ENCODE data around the gene TEX19. TPM values are rescaled to one million over a fixed set of nuclear protein-coding genes. Genes with fewer than 3 reads are reported as not detected.

The TEX19 gene
- total RNA-seq, 2 experiments from 2014 or later: not detected

- H3K27me3 Mint-ChIP-seq: peaks cover 4% of the 10 kb centered on the region
- POLR2A ChIA-PET: interaction anchor here (0.9 to 9.8 kb wide), 9 partner anchors 16 to 202 kb away, joined by 3 to 120 read pairs (median 5); partner anchors contain the start of genes FOXK2 and SECTM1
- peak within 1 kb of the TSS; percentile 83 for H3K4me3 Mint-ChIP-seq
- H3K27ac Mint-ChIP-seq: peak within 1 kb of the TSS; percentile 65
- peaks cover 28% of the 10 kb centered on the region for H3K4me1 Mint-ChIP-seq
- no peaks in the 10 kb centered on the region for H3K9me3 Mint-ChIP-seq
- peaks cover 2% of the 10 kb centered on the region for H3K36me3 Mint-ChIP-seq (ENCODE audit: low read depth)
- peak; percentile 62 for DNase-seq
- CTCF ChIA-PET: interaction anchor here (1.0 to 2.3 kb wide), 5 partner anchors 13 to 82 kb away, joined by 3 to 32 read pairs (median 6); no protein-coding TSS in a partner anchor
Measured at GRCh38 chr17:82317394-82318168, 41.5 kb upstream of the TEX19 start, which contains the start of gene CD7. CD7 (minus strand) TSS chr17:82317608; CDS start chr17:82317495, 113 bp downstream.

- Mint-ChIP-seq H3K9me3 (no peaks in the 10 kb centered on the region), H3K27me3 (peaks cover 4% of the 10 kb centered on the region), H3K27ac (no peak overlapping the region), H3K4me3 (no peak overlapping the region), H3K4me1 (peaks cover 31% of the 10 kb centered on the region), H3K36me3 (ENCODE audit: low read depth) (peaks cover 2% of the 10 kb centered on the region)
- no peak for DNase-seq
- ChIA-PET CTCF (interaction anchor here (1.0 to 2.3 kb wide), 4 partner anchors 14 to 82 kb away, joined by 4 to 32 read pairs (median 12); no protein-coding TSS in a partner anchor), POLR2A (interaction anchor here (1.4 to 9.8 kb wide), 4 partner anchors 15 to 77 kb away, joined by 5 to 120 read pairs (median 10); partner anchors contain the start of gene SECTM1)
Measured at GRCh38 chr17:82318169-82318498, 40.9 kb upstream of the TEX19 start.

- no peak overlapping the region for H3K27ac Mint-ChIP-seq
- ChIA-PET POLR2A (no interaction called here), CTCF (no interaction called here)
- DNase-seq: no peak
- no peaks in the 10 kb centered on the region for H3K9me3 Mint-ChIP-seq
- H3K4me3 Mint-ChIP-seq: no peak overlapping the region
- peaks cover 4% of the 10 kb centered on the region for H3K27me3 Mint-ChIP-seq
- H3K4me1 Mint-ChIP-seq: peaks cover 29% of the 10 kb centered on the region
- H3K36me3 Mint-ChIP-seq (ENCODE audit: low read depth): peaks cover 2% of the 10 kb centered on the region
Measured at GRCh38 chr17:82318772-82319606, 40.1 kb upstream of the TEX19 start.

GRCh38 chr17:82319619-82320062 is 39.4 kb upstream of the TEX19 start:
- no peak overlapping the region for H3K27ac Mint-ChIP-seq
- H3K27me3 Mint-ChIP-seq: peaks cover 4% of the 10 kb centered on the region
- H3K4me1 Mint-ChIP-seq: peaks cover 31% of the 10 kb centered on the region
- no peak for DNase-seq
- H3K4me3 Mint-ChIP-seq: no peak overlapping the region
- H3K36me3 Mint-ChIP-seq (ENCODE audit: low read depth): peaks cover 2% of the 10 kb centered on the region
- ChIA-PET CTCF (no interaction called here), POLR2A (no interaction called here)
- H3K9me3 Mint-ChIP-seq: no peaks in the 10 kb centered on the region

- Mint-ChIP-seq H3K27me3 (peaks cover 4% of the 10 kb centered on the region), H3K4me1 (peaks cover 36% of the 10 kb centered on the region), H3K36me3 (ENCODE audit: low read depth) (peaks cover 2% of the 10 kb centered on the region), H3K27ac (peak overlapping the region; percentile 21), H3K9me3 (no peaks in the 10 kb centered on the region), H3K4me3 (no peak overlapping the region)
- POLR2A ChIA-PET: interaction anchor here (0.8 to 3.5 kb wide), 3 partner anchors 22 to 82 kb away, joined by 3 to 24 read pairs (median 6); no protein-coding TSS in a partner anchor
- DNase-seq: no peak
- CTCF ChIA-PET: interaction anchor here (0.7 to 3.0 kb wide), 6 partner anchors 19 to 84 kb away, joined by 3 to 28 read pairs (median 8); no protein-coding TSS in a partner anchor
Measured at GRCh38 chr17:82320140-82320840, 38.8 kb upstream of the TEX19 start.

- ChIA-PET CTCF (interaction anchor here (0.6 to 3.0 kb wide), 9 partner anchors 9 to 85 kb away, joined by 3 to 28 read pairs (median 5); no protein-coding TSS in a partner anchor), POLR2A (interaction anchor here (0.8 to 3.5 kb wide), 6 partner anchors 18 to 83 kb away, joined by 3 to 24 read pairs (median 4); no protein-coding TSS in a partner anchor)
- H3K4me3 Mint-ChIP-seq: peak overlapping the region; percentile 64
- H3K9me3 Mint-ChIP-seq: no peaks in the 10 kb centered on the region
- H3K4me1 Mint-ChIP-seq: peaks cover 28% of the 10 kb centered on the region
- H3K27ac Mint-ChIP-seq: peak overlapping the region; percentile 68
- peak; percentile 63 for DNase-seq
- no peaks in the 10 kb centered on the region for H3K27me3 Mint-ChIP-seq
- H3K36me3 Mint-ChIP-seq (ENCODE audit: low read depth): no peaks in the 10 kb centered on the region
Measured at GRCh38 chr17:82320956-82321927, 37.8 kb upstream of the TEX19 start.

GRCh38 chr17:82321947-82322466 is 37.0 kb upstream of the TEX19 start:
- H3K36me3 Mint-ChIP-seq (ENCODE audit: low read depth): no peaks in the 10 kb centered on the region
- peaks cover 22% of the 10 kb centered on the region for H3K4me1 Mint-ChIP-seq
- no peaks in the 10 kb centered on the region for H3K27me3 Mint-ChIP-seq
- no peak for DNase-seq
- H3K4me3 Mint-ChIP-seq: peak overlapping the region; percentile 64
- ChIA-PET CTCF (interaction anchor here (0.8 to 3.0 kb wide), 4 partner anchors 22 to 116 kb away, joined by 3 to 20 read pairs (median 8); no protein-coding TSS in a partner anchor), POLR2A (interaction anchor here (1.0 to 3.5 kb wide), 4 partner anchors 19 to 81 kb away, joined by 3 to 24 read pairs (median 8); no protein-coding TSS in a partner anchor)
- H3K27ac Mint-ChIP-seq: peak overlapping the region; percentile 35
- no peaks in the 10 kb centered on the region for H3K9me3 Mint-ChIP-seq

- no peak overlapping the region for H3K27ac Mint-ChIP-seq
Measured at GRCh38 chr17:82322526-82323453, 36.3 kb upstream of the TEX19 start.

GRCh38 chr17:82323514-82324234 is 35.4 kb upstream of the TEX19 start:
- no peaks in the 10 kb centered on the region for H3K36me3 Mint-ChIP-seq (ENCODE audit: low read depth)
- DNase-seq: no peak
- ChIA-PET POLR2A (interaction anchor here (0.6 to 3.5 kb wide), 2 partner anchors 11 to 26 kb away, joined by 3 to 24 read pairs; no protein-coding TSS in a partner anchor), CTCF (interaction anchor here (2.4 to 3.0 kb wide), 2 partner anchors 24 to 88 kb away, joined by 13 to 20 read pairs; no protein-coding TSS in a partner anchor)
- no peak overlapping the region for H3K27ac Mint-ChIP-seq
- no peaks in the 10 kb centered on the region for H3K9me3 Mint-ChIP-seq
- peaks cover 22% of the 10 kb centered on the region for H3K4me1 Mint-ChIP-seq
- H3K27me3 Mint-ChIP-seq: no peaks in the 10 kb centered on the region
- no peak overlapping the region for H3K4me3 Mint-ChIP-seq

More at GRCh38 chr17:82322526-82323453, 36.3 kb upstream of the TEX19 start:
- Mint-ChIP-seq H3K4me3 (peak overlapping the region; percentile 1), H3K36me3 (ENCODE audit: low read depth) (no peaks in the 10 kb centered on the region), H3K9me3 (no peaks in the 10 kb centered on the region), H3K27me3 (no peaks in the 10 kb centered on the region), H3K4me1 (peaks cover 22% of the 10 kb centered on the region)
- CTCF ChIA-PET: interaction anchor here (0.8 to 3.0 kb wide), 4 partner anchors 23 to 117 kb away, joined by 3 to 20 read pairs (median 8); no protein-coding TSS in a partner anchor
- DNase-seq: no peak
- POLR2A ChIA-PET: interaction anchor here (0.6 to 3.5 kb wide), 3 partner anchors 12 to 25 kb away, joined by 3 to 24 read pairs (median 10); no protein-coding TSS in a partner anchor
